Measurements from ENCODE around the gene KCND1. TPM values are rescaled to one million over a fixed set of nuclear protein-coding genes. Genes with fewer than 3 reads are reported as not detected.

Gene KCND1
- total RNA-seq, 1 donor, result 0.36 TPM

- H3K4me2 ChIP-seq (ENCODE audit: insufficient read depth, low read length), result peak overlapping the region; percentile 78
Observed at GRCh38 chrX:48919360-48919841, 52.2 kb downstream of the KCND1 start.

GRCh38 chrX:48918643-48919340, 52.9 kb downstream of the KCND1 start, which contains the start of gene PIM2:
PIM2 (minus strand) TSS chrX:48919024; CDS start chrX:48918834, 190 bp downstream.
- Histone ChIP-seq H3K27ac (ENCODE audit: low read depth, low read length) (peak within 1 kb of the TSS; percentile 41), H2AFZ (ENCODE audit: low read length) (no peak within 1 kb of the TSS), H3K36me3 (ENCODE audit: insufficient read depth, low read length) (peaks cover 18% of the 10 kb centered on the region), H3K79me2 (ENCODE audit: insufficient read depth, low read length) (peaks cover 3% of the 10 kb centered on the region), H3K4me3 (ENCODE audit: insufficient read depth, low read length) (peak within 1 kb of the TSS; percentile 69), H3K9me3 (ENCODE audit: low read depth, low read length) (no peaks in the 10 kb centered on the region), H3K4me2 (ENCODE audit: insufficient read depth, low read length) (peak within 1 kb of the TSS; percentile 78), H3K27me3 (ENCODE audit: insufficient read depth, low read length) (no peaks in the 10 kb centered on the region), H3K4me1 (ENCODE audit: insufficient read depth, low read length) (peaks cover 11% of the 10 kb centered on the region), H4K20me1 (ENCODE audit: insufficient read depth, low read length) (no peaks in the 10 kb centered on the region)
- peak; percentile 96 for DNase-seq (ENCODE audit: insufficient read length, low spot score, missing footprints)
- TF ChIP-seq CTCF (IDR thresholded peaks at IDR 0.05; ENCODE audit: extremely low read depth, low read depth, low read length), result no peak

More at GRCh38 chrX:48919360-48919841, 52.2 kb downstream of the KCND1 start:
- Histone ChIP-seq H3K36me3 (ENCODE audit: insufficient read depth, low read length) (peaks cover 22% of the 10 kb centered on the region), H3K79me2 (ENCODE audit: insufficient read depth, low read length) (peaks cover 3% of the 10 kb centered on the region), H3K9me3 (ENCODE audit: low read depth, low read length) (no peaks in the 10 kb centered on the region), H3K27ac (ENCODE audit: low read depth, low read length) (no peak overlapping the region), H4K20me1 (ENCODE audit: insufficient read depth, low read length) (no peaks in the 10 kb centered on the region), H3K27me3 (ENCODE audit: insufficient read depth, low read length) (no peaks in the 10 kb centered on the region), H3K4me1 (ENCODE audit: insufficient read depth, low read length) (peaks cover 11% of the 10 kb centered on the region), H2AFZ (ENCODE audit: low read length) (no peak overlapping the region), H3K4me3 (ENCODE audit: insufficient read depth, low read length) (peak overlapping the region; percentile 69)
- TF ChIP-seq CTCF (IDR thresholded peaks at IDR 0.05; ENCODE audit: extremely low read depth, low read depth, low read length), result no peak
- peak; percentile 65 for DNase-seq (ENCODE audit: insufficient read length, low spot score, missing footprints)

DNA sequence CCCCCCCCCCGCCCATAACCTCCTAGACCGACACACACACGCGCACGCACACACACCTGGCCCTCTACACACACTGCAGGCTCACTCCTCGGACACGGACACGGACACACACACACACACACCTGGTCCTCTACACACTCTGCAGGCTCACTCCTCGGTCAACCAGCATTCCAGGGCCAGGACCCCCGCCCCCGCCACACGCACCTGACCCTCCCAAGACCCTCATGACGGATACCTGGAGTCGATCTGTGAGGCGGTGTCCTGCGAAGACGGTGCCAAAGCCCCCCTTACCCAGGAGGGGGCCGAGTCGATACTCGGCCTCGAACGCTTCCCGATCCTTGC, 53.4 kb downstream of the KCND1 start:
- Histone ChIP-seq H4K20me1 (ENCODE audit: insufficient read depth, low read length) (no peaks in the 10 kb centered on the region), H3K79me2 (ENCODE audit: insufficient read depth, low read length) (peaks cover 3% of the 10 kb centered on the region), H3K36me3 (ENCODE audit: insufficient read depth, low read length) (peaks cover 19% of the 10 kb centered on the region), H3K27me3 (ENCODE audit: insufficient read depth, low read length) (no peaks in the 10 kb centered on the region), H3K27ac (ENCODE audit: low read depth, low read length) (no peak overlapping the region), H3K4me3 (ENCODE audit: insufficient read depth, low read length) (peak overlapping the region; percentile 69), H3K4me2 (ENCODE audit: insufficient read depth, low read length) (peak overlapping the region; percentile 78), H2AFZ (ENCODE audit: low read length) (no peak overlapping the region), H3K4me1 (ENCODE audit: insufficient read depth, low read length) (peaks cover 11% of the 10 kb centered on the region), H3K9me3 (ENCODE audit: low read depth, low read length) (no peaks in the 10 kb centered on the region)
- no peak for TF ChIP-seq CTCF (IDR thresholded peaks at IDR 0.05; ENCODE audit: extremely low read depth, low read depth, low read length)
- no peak for DNase-seq (ENCODE audit: insufficient read length, low spot score, missing footprints)

DNA sequence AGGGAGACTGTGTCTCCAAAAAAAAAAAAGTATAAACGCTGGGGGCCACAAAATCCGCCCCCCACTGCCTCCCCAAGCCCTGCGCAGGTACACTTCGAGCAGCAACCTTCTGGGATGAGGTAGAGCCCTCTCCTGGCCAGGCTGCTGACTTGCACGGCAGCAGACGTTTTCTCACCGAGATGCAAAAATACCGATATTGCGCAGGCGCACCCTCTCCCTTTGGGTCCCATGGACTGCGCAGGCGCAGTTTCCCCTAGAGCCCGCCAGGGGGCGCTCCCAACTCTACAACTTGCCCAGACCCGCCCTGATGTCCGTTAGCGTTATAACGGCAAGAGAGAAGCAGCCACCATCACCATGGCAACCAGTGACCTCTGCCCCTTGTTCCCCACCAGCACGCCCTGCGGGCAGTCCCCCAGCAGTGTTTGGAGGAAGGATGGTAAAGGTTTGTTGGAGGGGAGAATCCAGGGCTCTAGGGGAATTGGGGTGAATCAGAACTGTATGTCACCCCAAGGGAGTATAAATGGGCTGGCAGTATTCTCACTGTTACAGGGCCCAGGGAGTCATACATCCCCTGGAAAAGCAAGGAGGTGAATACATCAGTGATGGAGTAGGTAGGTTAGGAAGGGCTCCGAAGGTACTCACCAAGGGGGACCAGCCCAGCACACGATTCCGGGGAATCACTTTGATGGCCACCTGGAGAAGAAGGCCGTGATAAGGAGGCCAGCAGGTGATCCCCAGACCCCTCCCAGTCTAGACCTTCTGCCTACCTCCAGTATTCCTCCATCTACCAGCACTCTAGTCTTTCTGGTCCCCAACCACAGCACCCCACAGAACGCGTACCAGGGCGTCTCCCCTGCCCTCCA, 54.3 kb downstream of the KCND1 start:
- Histone ChIP-seq H2AFZ (ENCODE audit: low read length) (no peak overlapping the region), H3K27me3 (ENCODE audit: insufficient read depth, low read length) (no peaks in the 10 kb centered on the region)

More for the DNA sequence above, 54.3 kb downstream of the KCND1 start:
- H3K4me2 ChIP-seq (ENCODE audit: insufficient read depth, low read length), result peak overlapping the region; percentile 45
- peak overlapping the region; percentile 41 for H3K27ac ChIP-seq (ENCODE audit: low read depth, low read length)
- H3K36me3 ChIP-seq (ENCODE audit: insufficient read depth, low read length), result peaks cover 13% of the 10 kb centered on the region
- H3K9me3 ChIP-seq (ENCODE audit: low read depth, low read length), result no peaks in the 10 kb centered on the region
- peaks cover 3% of the 10 kb centered on the region for H3K79me2 ChIP-seq (ENCODE audit: insufficient read depth, low read length)
- H3K4me1 ChIP-seq (ENCODE audit: insufficient read depth, low read length), result peaks cover 11% of the 10 kb centered on the region
- no peaks in the 10 kb centered on the region for H4K20me1 ChIP-seq (ENCODE audit: insufficient read depth, low read length)
- DNase-seq (ENCODE audit: insufficient read length, low spot score, missing footprints), result peak; percentile 95
- peak; percentile 96 for TF ChIP-seq CTCF (IDR thresholded peaks at IDR 0.05; ENCODE audit: extremely low read depth, low read depth, low read length)
- H3K4me3 ChIP-seq (ENCODE audit: insufficient read depth, low read length), result peak overlapping the region; percentile 25
